ENCODE data around the gene HTR1E.
"Not testable (repeated sequence)": the region's sequence is repeated elsewhere in the genome, so short reads cannot be mapped to it uniquely, and the experiment has no call there.

HTR1E gene

GRCh38 chr6:87001494-87001893, 64.2 kb downstream of the HTR1E start:
- no peak for DNase-seq

GRCh38 chr6:87002391-87002790, 65.1 kb downstream of the HTR1E start:
- DNase-seq = not testable (repeated sequence)

GRCh38 chr6:87006541-87006940, 69.2 kb downstream of the HTR1E start:
- not testable (repeated sequence) for DNase-seq

- not testable (repeated sequence) for DNase-seq
Measured at GRCh38 chr6:87009581-87009980, 72.3 kb downstream of the HTR1E start.

- DNase-seq = no peak
Measured at GRCh38 chr6:87012035-87012434, 74.7 kb downstream of the HTR1E start.

- DNase-seq = no peak
Measured at GRCh38 chr6:87012743-87013142, 75.4 kb downstream of the HTR1E start.

GRCh38 chr6:87016772-87017171, 79.4 kb downstream of the HTR1E start:
- DNase-seq = no peak

GRCh38 chr6:87027021-87027420, 89.7 kb downstream of the HTR1E start:
- no peak for DNase-seq

DNA sequence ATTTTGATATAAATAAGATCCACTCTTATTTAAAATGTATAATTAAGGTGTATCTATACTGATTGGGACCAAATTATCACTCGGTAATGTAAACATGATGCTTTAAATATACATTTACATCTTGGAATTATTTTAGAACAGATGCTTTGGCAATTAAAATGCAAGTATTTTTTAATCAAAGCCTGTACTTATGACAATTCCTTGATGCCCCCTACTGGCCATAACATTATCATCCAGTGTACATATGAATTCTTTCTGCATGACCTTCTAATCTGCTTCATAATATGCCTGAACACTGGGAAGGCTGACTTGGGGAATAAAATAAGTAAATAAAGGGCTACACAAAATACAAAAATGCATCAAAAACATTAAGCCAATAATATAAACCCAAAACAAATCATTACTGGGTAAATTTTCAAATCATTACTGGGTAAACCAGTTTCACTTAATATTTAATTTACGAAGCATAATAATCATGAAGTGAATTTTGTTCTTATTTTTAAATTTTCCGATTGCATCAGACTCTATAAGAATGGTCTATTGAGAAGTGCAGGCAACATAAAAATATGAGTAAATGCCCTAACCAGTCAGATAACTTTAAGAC, 92.5 kb downstream of the HTR1E start:
- no peak for DNase-seq

DNA sequence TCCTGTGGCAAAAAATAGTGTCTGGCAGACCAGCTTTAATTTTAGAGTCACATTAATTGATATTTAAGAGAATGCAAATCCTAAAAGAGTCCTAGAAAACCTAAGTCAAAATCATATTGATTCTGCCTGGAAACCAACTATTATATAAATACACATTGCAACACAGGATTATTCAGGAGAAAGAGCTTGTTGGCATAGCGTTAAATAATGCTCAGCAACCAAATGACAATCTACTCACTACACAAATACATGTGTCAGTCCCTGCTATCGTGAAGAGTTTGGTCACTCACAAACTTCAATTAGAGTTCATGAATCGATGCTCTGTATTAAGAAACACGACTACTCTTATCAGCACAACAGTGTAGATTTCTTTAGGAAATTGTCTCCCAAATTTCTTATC, 103.4 kb downstream of the HTR1E start:
- no peak for DNase-seq

GRCh38 chr6:87045521-87046075, 108.3 kb downstream of the HTR1E start:
- DNase-seq = no peak

DNA sequence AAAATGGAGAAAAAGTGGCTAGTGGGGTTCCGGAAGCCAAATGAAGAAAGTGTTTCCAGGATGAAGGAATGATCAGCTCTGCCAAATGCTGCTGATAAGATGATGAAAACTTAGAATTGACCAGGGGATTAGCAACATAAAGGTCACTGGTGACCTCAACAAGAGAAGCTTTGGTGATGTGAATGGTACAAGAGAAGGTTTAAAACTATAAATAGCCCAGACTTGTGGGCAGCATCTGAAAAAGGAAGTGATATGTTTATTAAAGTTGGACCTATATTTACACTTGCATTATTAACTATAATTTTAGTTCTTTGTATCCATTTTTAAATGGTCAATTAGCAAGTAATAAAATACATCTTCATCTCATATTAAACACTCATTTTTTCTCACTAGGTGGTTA, 112.5 kb downstream of the HTR1E start:
- DNase-seq = no peak

DNA sequence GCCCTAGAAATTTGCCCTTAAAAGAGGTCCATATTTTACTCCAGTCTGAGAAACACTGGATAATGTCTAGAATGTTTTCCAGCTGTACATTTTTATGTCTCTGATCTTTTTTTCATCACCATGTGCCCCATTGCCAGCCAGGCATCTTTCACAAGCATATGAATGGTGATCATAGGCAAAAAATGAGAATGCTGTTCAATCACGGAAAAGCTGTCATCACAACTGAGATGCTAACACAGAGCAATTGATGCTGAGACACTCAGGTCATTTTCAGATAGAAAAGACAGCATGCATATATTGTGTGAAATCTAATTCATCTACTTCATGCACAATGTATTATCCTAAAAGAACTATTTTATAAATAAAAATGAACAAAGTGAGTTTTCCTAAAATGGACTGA, 116.0 kb downstream of the HTR1E start:
- DNase-seq = no peak

DNA sequence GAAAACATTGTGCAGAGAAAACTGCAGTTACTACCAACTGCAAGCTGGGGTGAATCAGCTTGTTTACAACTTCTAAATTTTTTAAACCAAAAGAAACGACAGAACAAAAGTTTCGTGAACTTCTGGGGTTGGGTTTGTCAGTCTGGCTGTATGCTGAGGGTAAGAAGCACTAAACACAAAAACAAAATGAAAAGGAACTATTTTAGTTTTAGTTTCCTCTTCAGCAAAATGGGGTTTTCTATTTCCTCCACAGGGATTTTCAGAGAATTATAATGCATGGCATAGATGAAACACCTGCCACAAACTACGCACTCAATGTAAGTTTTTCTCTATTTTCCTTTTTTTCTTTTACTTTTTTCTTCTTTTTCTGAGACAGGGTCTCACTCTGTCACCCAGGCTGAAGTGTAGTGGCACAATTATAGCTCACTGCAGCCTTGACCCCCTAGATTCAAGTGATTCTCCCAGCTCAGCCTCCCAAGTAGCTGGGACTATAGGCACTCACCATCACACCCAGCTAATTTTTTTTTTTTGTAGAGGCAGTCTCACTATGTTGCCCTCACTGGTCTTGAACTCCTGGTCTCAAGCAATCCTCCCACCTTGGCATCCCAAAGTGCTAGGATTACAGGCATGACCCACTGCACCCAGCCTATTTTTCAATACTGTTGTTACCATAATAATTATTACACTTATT, 117.0 kb downstream of the HTR1E start:
- DNase-seq = no peak

DNA sequence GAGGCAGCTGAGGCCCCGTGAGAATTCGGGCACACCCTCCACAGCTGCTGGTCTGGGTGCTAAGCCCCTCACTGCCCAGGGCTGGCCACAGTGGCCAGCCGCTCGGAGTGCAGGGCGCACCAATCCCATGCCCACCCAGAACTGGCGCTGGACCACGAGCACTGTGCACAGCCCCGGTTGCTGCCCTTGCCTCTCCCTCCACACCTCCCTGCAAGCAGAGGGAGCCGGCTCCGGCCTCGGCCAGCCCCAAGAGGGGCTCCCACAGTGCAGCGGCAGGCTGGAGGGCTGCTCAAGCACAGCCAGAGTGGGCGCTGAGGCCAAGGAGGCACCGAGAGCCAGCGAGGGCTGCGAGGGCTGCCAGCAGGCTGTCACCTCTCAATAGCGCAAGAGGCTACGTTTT, 122.6 kb downstream of the HTR1E start:
- no peak for DNase-seq

DNA sequence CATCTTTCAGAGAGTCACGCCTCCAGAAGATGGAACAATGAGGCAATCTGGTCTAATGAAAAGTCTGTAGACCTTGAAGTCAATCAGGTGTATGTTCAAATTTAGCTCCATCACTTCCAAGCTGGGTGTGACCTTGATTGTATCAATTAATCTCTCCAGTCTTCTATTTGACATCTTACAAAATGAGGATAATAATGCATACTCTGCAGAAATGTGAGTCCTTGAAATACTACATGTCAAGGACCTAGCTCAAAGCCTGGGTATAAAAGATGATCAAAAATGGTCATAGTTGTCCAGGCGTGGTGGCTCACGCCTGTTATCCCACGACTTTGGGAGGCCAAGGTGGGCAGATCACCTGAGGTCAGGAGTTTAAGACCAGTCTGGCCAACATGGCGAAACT, 127.8 kb downstream of the HTR1E start:
- no peak for DNase-seq

Measured in T-helper 9 cell (primary cell).